Measurements from ENCODE around the gene MRC2. TPM values are rescaled to one million over a fixed set of nuclear protein-coding genes. Genes with fewer than 3 reads are reported as not detected.

The MRC2 gene
- total RNA-seq, 2 experiments from 2014 or later, result 4.0 TPM

DNA sequence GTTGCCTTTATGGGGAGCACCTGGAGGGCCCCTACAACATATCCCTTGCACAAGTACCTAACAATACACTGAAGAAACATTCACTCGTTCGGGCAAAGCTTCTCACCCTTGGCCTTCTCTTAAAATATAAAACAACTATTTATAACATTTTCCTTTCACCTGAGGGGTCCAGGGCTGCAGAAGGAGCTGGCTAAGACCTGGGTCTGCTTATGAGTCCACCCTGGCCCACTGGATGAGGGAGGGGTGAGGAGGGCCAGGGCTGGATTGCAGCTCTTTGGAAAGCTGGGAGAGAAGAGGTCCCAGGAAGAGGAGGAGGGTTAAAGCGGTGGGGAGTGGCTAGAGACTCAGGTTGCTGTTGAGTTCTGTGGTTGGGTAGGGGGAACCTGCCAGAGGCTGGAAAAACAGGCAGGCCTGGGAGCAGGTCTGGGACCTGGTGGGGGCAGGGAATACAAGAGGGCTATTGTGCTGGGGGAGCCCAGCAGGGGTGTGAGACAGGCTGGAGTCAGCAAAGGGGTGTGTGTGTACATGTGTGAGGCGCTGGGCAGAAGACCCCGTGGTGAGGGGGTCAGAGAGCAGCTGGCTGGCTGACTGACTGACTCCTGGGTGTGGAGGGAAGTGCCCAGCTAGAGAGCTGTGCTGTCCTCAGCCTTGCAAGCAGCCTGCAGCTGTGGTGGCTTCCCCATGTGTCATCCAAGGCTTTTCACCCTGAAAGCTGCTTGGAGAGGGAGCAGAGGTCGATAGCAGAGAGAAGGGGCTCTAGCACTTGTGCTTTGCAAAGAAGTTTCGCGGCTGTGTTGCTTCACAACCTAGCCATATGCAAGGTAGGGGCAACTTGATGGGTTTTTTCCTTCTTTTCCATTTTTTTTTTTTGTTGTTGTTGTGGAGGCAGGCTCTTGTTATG is 10.2 kb upstream of the MRC2 start:
- peak overlapping the region; percentile 66 for H3K27ac Mint-ChIP-seq
- no peak overlapping the region for H3K4me3 Mint-ChIP-seq

DNA sequence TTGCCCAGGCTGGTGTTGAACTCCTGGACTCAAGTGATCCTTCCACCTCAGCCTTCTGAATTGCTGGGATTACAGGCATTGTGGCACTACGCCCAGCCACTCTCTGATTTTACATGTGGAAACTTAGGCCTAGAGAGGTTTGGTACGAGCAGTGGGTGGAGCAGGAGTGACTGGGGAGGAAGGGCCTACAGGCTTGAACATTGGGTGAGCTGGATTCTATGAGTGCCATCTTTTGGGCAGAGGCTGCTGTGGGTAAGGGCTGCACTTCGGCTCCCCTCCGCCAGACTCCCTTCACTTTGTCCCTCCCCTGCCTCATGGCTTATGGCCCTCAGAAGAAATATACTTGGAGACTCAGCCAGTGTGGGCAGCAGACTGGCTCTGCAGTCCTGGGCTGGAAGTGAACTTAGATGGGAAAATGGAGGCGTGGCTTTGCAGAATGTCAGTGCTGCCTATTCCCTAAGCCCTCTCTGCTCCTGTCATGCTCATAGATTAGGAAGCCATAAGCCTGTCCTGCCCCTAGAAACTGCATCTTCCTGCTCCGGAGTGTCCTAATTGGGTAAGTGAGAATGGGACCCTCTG is 9.5 kb upstream of the MRC2 start:
- no peak for DNase-seq
- Mint-ChIP-seq H3K27me3 (no peaks in the 10 kb centered on the region), H3K36me3 (ENCODE audit: low read depth) (peaks cover 11% of the 10 kb centered on the region), H3K4me1 (no peaks in the 10 kb centered on the region), H3K4me3 (no peak overlapping the region), H3K27ac (no peak overlapping the region), H3K9me3 (no peaks in the 10 kb centered on the region)
- ChIA-PET CTCF (no interaction called here), POLR2A (no interaction called here)

More for the DNA sequence above, 10.2 kb upstream of the MRC2 start:
- H3K9me3 Mint-ChIP-seq, result no peaks in the 10 kb centered on the region
- CTCF ChIA-PET, result interaction anchor here (0.6 kb wide), 1 partner anchor 17 kb away, joined by 4 read pairs; no protein-coding TSS in a partner anchor
- H3K27me3 Mint-ChIP-seq, result no peaks in the 10 kb centered on the region
- DNase-seq, result no peak
- POLR2A ChIA-PET, result no interaction called here
- H3K4me1 Mint-ChIP-seq, result no peaks in the 10 kb centered on the region
- H3K36me3 Mint-ChIP-seq (ENCODE audit: low read depth), result peaks cover 13% of the 10 kb centered on the region

DNA sequence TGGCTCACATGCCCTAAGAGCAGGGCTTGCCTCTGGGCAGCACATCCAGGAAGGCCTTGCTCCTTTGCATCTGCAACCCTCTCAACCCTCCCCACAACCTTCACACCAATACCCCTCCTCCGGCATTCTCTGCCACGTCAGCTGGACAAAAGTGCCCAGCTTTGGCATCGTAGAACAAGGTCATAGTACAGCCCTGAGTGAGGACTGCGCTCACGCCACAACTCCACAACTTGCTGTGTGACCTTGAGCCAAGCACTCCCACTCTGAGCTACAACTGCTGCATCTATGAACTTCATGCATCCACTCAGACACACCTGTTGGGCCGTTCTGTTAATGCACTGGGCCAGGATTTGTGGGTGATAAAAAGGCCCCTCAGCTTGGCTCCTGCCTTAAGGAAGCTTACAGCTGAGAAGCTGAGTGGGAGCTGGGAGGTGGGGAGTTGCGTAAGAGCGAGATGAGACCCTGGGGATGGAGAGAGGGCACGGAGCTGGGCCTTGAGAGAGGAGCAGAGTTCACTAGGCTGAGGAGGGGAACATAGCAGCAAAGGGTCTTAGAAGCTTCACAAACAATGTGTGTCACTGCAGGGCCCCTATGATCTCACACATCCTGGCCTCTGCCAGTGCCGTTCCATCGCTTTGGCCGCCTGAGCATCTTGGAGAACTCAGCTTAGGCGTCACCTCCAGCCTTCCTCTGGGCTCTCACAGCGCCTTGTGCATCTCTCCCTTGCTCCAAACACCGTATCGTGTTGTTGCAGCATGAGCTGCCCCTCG is 8.6 kb upstream of the MRC2 start:
- no peak for DNase-seq
- Mint-ChIP-seq H3K27me3 (no peaks in the 10 kb centered on the region), H3K4me1 (no peaks in the 10 kb centered on the region), H3K36me3 (ENCODE audit: low read depth) (peaks cover 7% of the 10 kb centered on the region), H3K27ac (no peak overlapping the region), H3K4me3 (no peak overlapping the region), H3K9me3 (no peaks in the 10 kb centered on the region)
- CTCF ChIA-PET, result interaction anchor here (1.1 kb wide), 1 partner anchor 34 kb away, joined by 3 read pairs; no protein-coding TSS in a partner anchor
- POLR2A ChIA-PET, result no interaction called here

DNA sequence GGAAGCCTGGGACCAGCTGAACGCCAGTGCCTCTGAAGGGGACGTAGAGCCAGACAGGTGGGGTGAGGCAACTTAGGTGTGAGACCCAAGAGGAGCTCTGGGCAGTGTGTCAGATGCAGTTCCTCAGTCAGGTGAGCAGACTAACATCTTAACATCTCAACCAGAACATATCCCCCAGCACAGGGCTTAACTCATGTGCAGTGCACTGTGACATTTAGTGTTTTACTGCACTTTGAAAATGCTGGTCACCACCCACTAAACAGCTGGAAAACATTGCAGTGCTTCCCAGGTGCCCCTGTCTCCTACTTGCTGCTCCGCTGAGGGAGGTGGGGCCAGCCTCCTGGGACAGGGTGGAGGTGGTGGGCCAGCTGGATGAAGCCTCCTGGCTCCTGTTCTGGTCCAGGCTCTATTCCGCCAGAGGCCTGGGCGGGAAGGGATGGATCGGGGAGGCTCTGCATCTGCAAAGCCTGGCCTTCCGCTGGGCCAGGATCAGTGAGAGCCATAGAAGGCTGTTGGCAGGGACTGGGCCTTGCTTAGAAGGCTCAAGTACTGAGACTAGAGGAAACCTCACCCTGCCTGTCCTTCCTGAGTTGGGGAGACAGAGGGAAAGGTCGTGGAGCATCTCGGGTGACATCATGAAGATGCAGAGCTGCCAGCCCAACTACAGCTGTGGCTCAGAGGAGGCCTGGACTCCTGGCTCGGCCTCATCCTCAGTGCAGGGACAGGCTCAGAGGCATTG is 7.9 kb upstream of the MRC2 start:
- ChIA-PET POLR2A (no interaction called here), CTCF (interaction anchor here (1.1 kb wide), 1 partner anchor 35 kb away, joined by 3 read pairs; no protein-coding TSS in a partner anchor)
- peaks cover 4% of the 10 kb centered on the region for H3K36me3 Mint-ChIP-seq (ENCODE audit: low read depth)
- H3K4me3 Mint-ChIP-seq, result no peak overlapping the region
- H3K27me3 Mint-ChIP-seq, result no peaks in the 10 kb centered on the region
- H3K4me1 Mint-ChIP-seq, result no peaks in the 10 kb centered on the region
- DNase-seq, result no peak
- H3K27ac Mint-ChIP-seq, result no peak overlapping the region
- no peaks in the 10 kb centered on the region for H3K9me3 Mint-ChIP-seq

DNA sequence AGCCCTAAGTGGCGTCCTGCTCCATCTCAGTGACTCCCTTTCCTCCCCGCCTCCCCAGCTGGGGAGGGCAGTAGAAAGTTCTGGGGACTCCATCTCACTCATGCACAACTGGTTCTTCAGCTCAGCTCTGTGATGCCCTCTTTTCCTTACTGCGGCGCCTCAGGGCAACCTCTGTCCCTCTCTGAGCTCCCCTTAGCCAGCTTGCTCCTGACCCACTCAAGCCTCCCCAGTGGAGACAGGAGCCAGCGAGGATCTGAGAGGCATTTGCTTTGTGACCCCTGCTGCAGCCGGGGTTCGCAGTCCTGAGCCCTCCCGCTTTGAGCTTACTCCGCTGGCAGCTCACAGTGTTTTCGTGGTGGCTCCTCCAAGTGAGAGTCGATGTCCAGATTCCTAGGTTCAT is 6.2 kb upstream of the MRC2 start:
- no peak overlapping the region for H3K4me3 Mint-ChIP-seq
- peaks cover 2% of the 10 kb centered on the region for H3K27me3 Mint-ChIP-seq
- H3K9me3 Mint-ChIP-seq, result no peaks in the 10 kb centered on the region
- peaks cover 4% of the 10 kb centered on the region for H3K36me3 Mint-ChIP-seq (ENCODE audit: low read depth)
- H3K27ac Mint-ChIP-seq, result no peak overlapping the region
- ChIA-PET POLR2A (no interaction called here), CTCF (interaction anchor here (0.6 kb wide), 1 partner anchor 61 kb away, joined by 3 read pairs; no protein-coding TSS in a partner anchor)
- H3K4me1 Mint-ChIP-seq, result no peaks in the 10 kb centered on the region
- no peak for DNase-seq

DNA sequence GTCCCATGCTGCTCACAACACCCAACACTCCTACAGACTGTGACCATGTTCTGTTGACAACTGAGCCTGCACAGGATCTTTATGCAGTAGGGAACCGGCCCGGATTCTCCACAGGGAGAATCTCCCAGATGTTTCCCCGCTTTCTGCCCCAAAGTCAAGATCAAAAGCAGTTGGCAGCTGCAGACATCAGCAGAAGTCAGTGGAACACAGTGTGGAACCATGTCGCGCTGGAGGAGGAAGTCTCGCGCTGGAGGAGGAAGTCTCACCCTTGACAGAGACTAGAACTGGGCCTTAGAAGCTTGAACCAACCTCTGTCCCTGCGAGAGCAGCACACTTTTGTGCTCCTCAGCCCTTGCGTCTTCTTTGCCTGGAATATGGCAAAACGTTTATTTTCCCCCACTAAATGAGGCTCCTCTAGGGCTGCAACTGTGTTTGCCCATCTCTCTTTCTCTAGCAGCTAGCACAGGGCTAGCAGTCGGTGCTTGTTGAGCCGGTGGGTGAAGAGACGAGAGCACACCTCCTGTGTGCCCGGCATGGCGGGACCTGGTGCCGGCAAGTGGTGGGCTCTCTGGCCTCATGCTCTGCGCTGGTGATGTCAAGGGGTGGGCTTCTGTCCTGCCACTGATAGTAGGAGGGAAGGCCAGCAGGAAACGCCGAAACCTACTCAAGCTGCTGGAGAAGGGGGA is 2.1 kb upstream of the MRC2 start:
- Mint-ChIP-seq H3K4me3 (no peak overlapping the region), H3K9me3 (no peaks in the 10 kb centered on the region), H3K27me3 (peaks cover 20% of the 10 kb centered on the region), H3K36me3 (ENCODE audit: low read depth) (peaks cover 4% of the 10 kb centered on the region), H3K27ac (peak overlapping the region; percentile 13), H3K4me1 (peaks cover 9% of the 10 kb centered on the region)
- ChIA-PET POLR2A (interaction anchor here (0.6 kb wide), 1 partner anchor 202 kb away, joined by 3 read pairs; the partner anchor contains the start of gene METTL2A), CTCF (no interaction called here)
- DNase-seq, result no peak

DNA sequence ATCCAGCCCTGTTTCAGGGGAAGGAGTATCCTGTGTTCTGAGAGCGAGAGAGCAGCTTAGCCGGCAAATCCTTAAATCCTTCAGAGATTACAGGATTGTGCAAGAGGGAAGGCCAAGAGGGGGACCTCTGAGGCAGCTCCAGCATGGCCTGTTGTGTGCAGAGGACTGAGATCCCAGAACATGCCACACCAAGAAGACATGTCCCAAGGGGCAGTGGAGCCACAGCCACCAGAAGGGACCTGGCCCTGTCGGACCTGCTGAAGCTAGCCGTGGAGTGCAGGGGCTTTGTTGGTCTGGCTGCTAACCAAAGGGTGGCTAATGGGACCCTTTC is 1.6 kb upstream of the MRC2 start:
- H3K4me3 Mint-ChIP-seq, result peak overlapping the region; percentile 43

DNA sequence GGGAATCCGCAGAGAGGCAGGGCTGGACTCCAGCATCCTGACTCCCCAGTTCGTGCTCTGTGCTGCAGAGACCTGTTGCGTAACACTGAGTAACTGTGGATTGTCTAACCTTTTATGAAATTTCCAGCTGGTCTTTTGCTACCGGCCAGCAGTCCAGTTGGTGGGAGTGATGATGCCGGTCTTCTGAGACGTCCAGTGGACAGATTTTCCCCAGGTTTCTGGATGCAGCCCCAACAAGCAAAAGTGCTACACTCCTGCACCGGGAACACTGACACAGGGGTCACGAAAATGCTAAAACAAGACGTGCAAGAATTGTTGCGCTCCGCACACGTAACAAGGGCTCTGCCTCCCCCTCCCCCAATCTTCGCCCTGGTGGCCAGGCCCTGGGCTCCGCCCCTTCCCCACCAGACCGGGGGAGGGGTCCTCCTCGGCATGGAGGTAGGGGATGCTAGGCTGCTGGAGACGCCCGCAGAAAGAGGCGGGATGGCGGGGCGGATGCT is 701 bp upstream of the MRC2 start:
- no peaks in the 10 kb centered on the region for H3K9me3 Mint-ChIP-seq
- H3K27me3 Mint-ChIP-seq, result peaks cover 22% of the 10 kb centered on the region
- H3K4me3 Mint-ChIP-seq, result peak overlapping the region; percentile 71
- ChIA-PET POLR2A (no interaction called here), CTCF (interaction anchor here (0.6 kb wide), 1 partner anchor 843 kb away, joined by 5 read pairs; no protein-coding TSS in a partner anchor)
- peaks cover 9% of the 10 kb centered on the region for H3K4me1 Mint-ChIP-seq
- H3K27ac Mint-ChIP-seq, result no peak overlapping the region
- no peak for DNase-seq
- H3K36me3 Mint-ChIP-seq (ENCODE audit: low read depth), result peaks cover 4% of the 10 kb centered on the region

More for the DNA sequence above, 1.6 kb upstream of the MRC2 start:
- POLR2A ChIA-PET, result interaction anchor here (0.6 kb wide), 1 partner anchor 202 kb away, joined by 3 read pairs; the partner anchor contains the start of gene METTL2A
- Mint-ChIP-seq H3K36me3 (ENCODE audit: low read depth) (peaks cover 4% of the 10 kb centered on the region), H3K9me3 (no peaks in the 10 kb centered on the region), H3K27me3 (peaks cover 22% of the 10 kb centered on the region), H3K27ac (no peak overlapping the region), H3K4me1 (peaks cover 9% of the 10 kb centered on the region)
- CTCF ChIA-PET, result no interaction called here
- DNase-seq, result no peak

DNA sequence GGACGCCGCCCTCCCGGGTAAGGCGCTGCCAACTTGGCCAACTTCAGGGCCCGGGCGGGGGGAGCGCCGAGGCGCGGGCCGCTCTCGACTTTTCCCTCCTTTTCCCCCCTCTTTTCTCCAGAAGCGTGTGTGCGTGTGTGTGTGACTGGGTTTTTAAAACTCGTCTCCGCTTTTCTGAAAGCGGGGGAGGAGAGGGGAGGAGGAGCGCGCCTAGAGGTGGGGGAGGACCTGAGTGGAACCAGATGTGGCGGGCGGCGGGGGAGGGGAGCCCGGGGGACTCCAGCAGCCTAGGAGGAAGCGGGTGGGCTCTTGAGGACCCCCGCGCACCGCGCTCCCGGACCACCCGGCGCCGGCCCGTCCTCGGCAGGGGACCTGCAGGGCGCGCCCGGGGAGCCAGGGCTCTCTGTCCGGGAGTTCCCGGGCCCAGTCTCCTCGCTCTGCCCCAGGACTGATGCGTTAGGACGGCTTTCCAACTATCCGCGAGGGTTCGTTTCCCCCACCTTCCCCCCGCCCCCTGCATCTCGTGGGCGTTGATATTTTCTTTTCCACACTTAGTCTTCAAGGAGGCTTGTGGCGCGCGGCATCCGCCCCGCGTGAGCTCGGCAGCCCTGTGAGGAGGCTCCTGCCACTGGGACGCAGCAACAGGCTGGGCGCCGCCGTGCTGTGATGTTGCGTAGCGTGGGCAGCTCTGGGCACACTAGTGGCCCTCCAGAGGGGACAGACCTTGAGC is 599 bp downstream of the MRC2 start:
- Mint-ChIP-seq H3K36me3 (ENCODE audit: low read depth) (peaks cover 4% of the 10 kb centered on the region), H3K27me3 (peaks cover 22% of the 10 kb centered on the region), H3K27ac (peak overlapping the region; percentile 77), H3K9me3 (no peaks in the 10 kb centered on the region), H3K4me3 (peak overlapping the region; percentile 81), H3K4me1 (peaks cover 9% of the 10 kb centered on the region)
- POLR2A ChIA-PET, result no interaction called here
- CTCF ChIA-PET, result no interaction called here
- peak; percentile 35 for DNase-seq

DNA sequence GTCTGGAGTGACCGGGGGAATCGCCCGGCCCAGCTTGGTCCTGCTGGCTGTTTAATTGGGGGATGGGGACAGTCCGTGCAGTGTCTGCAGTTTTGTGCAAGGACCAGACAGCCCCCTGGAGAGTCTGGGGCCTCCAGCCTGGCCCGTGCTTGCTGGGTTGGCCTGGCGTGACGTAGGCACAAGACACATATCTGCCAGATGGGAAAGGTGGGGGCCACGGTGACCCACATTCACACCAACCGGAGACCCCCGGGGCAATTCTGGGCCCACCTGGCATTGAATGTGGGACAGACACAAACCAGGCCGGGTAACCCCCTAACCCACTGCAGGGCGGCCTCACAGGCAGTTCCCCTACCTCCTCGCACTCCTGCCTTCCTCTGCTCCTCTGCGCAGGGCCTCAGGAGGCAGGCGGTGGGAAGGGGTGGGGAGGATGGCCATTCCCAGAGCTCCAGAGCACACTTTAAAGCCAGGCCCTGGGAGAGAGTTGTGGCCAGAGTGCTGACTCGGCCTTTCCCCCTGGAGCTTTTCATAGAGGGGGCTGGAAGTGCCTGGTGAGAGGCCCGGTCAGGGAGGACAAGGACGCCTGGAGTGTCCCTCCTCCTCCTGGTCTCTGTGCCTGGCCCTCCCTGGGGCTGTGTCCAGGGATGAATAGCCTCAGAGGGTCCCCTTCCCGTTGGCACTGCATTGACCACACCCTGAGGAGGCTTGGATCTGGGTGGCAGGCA is 1.5 kb downstream of the MRC2 start:
- H3K27me3 Mint-ChIP-seq, result peaks cover 22% of the 10 kb centered on the region
- H3K36me3 Mint-ChIP-seq (ENCODE audit: low read depth), result peaks cover 4% of the 10 kb centered on the region
- no peak for DNase-seq
- H3K27ac Mint-ChIP-seq, result no peak overlapping the region
- CTCF ChIA-PET, result interaction anchor here (1.4 kb wide), 1 partner anchor 11 kb away, joined by 3 read pairs; no protein-coding TSS in a partner anchor
- H3K4me3 Mint-ChIP-seq, result peak overlapping the region; percentile 81
- POLR2A ChIA-PET, result no interaction called here
- H3K9me3 Mint-ChIP-seq, result no peaks in the 10 kb centered on the region
- H3K4me1 Mint-ChIP-seq, result peaks cover 9% of the 10 kb centered on the region
